Mesendoderm (in vitro differentiated cells): ENCODE results near the gene TLCD5.
A peak's percentile ranks its signal among the peaks of the same experiment; 100 is the strongest.

Source experiments
- DNase-seq: peaks from one replicate; pipeline ENCODE4 v3.0.0; 2013
- H2AK5ac ChIP-seq: 2 replicates; pipeline ENCODE4 v1.6.1; 2013; ENCODE audit warnings: low read length, inconsistent platforms
- H2BK120ac ChIP-seq: 2 replicates; pipeline ENCODE4 v1.6.1; 2013; ENCODE audit warnings: low read depth, mild to moderate bottlenecking, low read length, moderate library complexity, mixed read lengths
- H2BK15ac ChIP-seq: replicated peaks from 2 replicates; pipeline ENCODE4 v1.6.1; 2013; ENCODE audit warnings: low read depth, mild to moderate bottlenecking, moderate library complexity
- H2BK5ac ChIP-seq: 2 replicates; pipeline ENCODE4 v1.6.1; 2013; ENCODE audit warnings: low read length, inconsistent platforms
- H3K18ac ChIP-seq: 2 replicates; pipeline ENCODE4 v1.6.1; 2013; ENCODE audit warnings: mild to moderate bottlenecking, low read length, mixed read lengths
- H3K23ac ChIP-seq: one replicate; pipeline ENCODE4 v1.6.1; 2013; ENCODE audit warnings: low read length
- H3K27ac ChIP-seq: 2 replicates; pipeline ENCODE4 v1.5.1; 2013; ENCODE audit warnings: low read depth, mild to moderate bottlenecking, inconsistent platforms, low read length, moderate library complexity
- H3K27me3 ChIP-seq: 2 replicates; pipeline ENCODE4 v1.6.1; 2013; ENCODE audit warnings: low read length, control low read depth, mild to moderate bottlenecking, inconsistent platforms; ENCODE audit not compliant: insufficient read depth, poor library complexity
- H3K36me3 ChIP-seq: 2 replicates; pipeline ENCODE4 v1.6.1; 2013; ENCODE audit warnings: low read length, inconsistent platforms; ENCODE audit not compliant: control insufficient read depth, insufficient read depth
- H3K4ac ChIP-seq: one replicate; pipeline ENCODE4 v1.6.1; 2013; ENCODE audit warnings: low read depth, mild to moderate bottlenecking, low read length, moderate library complexity
- H3K4me1 ChIP-seq: 2 replicates; pipeline ENCODE4 v1.6.1; 2013; ENCODE audit warnings: low read depth, low read length, inconsistent platforms; ENCODE audit not compliant: control insufficient read depth
- H3K4me2 ChIP-seq: 2 replicates; pipeline ENCODE4 v1.6.1; 2013; ENCODE audit warnings: low read length
- H3K4me3 ChIP-seq: 2 replicates; pipeline ENCODE4 v1.5.1; 2013; ENCODE audit warnings: mild to moderate bottlenecking, low read length
- H3K56ac ChIP-seq: one replicate; pipeline ENCODE4 v1.6.1; 2013; ENCODE audit warnings: low read length
- H3K79me1 ChIP-seq: 2 replicates; pipeline ENCODE4 v1.6.1; 2013; ENCODE audit warnings: low read length, inconsistent platforms
- H3K79me2 ChIP-seq: 2 replicates; pipeline ENCODE4 v1.6.1; 2013; ENCODE audit warnings: mild to moderate bottlenecking, low read length; ENCODE audit not compliant: control insufficient read depth, insufficient read depth
- H3K9ac ChIP-seq: 2 replicates; pipeline ENCODE4 v1.6.1; 2013; ENCODE audit warnings: low read length, inconsistent platforms
- H4K5ac ChIP-seq: one replicate; pipeline ENCODE4 v1.6.1; 2013; ENCODE audit warnings: low read length
- H4K8ac ChIP-seq: one replicate; pipeline ENCODE4 v1.6.1; 2013; ENCODE audit warnings: low read depth, mild to moderate bottlenecking, control low read depth, low read length, moderate library complexity
- WGBS: extraction: QIAGEN DNeasy Blood & Tissue Kit; methylation state at CpG from one replicate; pipeline ENCODE4 v1.1.7; 2013; ENCODE audit warnings: low lambda C conversion rate, missing lambda C conversion rate; ENCODE audit not compliant: insufficient coverage; ENCODE audit errors: extremely low coverage; 5-methylcytosine and 5-hydroxymethylcytosine counted together

Gene TLCD5

DNA sequence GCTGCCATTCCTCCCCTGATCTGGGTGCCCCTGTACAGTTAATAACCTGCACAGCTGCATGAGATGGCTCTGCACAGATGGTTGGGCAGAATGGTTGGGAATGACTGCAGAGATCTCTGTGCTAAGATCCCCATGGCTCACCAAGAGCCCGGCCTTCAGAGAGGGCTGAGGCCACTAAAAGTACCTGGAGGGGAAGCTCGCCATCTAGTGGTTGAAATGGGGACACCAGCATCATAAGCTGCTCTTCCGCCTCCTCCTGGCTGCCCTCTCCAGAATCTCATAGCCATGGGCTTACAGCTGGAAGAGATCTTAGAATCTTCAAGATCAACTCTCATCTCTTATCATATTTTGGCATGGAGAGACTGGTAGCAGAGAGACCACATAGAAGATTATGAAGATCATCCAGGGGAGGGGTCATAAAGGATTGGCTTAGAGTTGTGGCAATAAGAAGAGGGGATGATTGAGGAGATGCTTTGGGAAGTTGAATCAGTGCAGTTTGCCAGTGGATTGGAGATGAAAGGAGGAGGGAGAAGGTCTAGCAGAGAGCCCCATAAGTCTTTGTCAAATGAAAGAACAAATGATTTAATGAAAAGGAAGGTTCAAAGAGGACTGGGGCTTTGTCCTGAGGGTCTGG is 22.0 kb upstream of the TLCD5 start:
- no CpG with 5 or more reads among the region's 3 CpGs for WGBS

GRCh38 chr11:120304526-120304925 is 20.6 kb upstream of the TLCD5 start:
- H3K36me3 ChIP-seq, result no peaks in the 10 kb centered on the region
- no peak overlapping the region for H2AK5ac ChIP-seq
- DNase-seq, result no peak
- no peak overlapping the region for H3K27ac ChIP-seq
- H3K27me3 ChIP-seq, result no peaks in the 10 kb centered on the region
- no peaks in the 10 kb centered on the region for H3K79me1 ChIP-seq
- H3K79me2 ChIP-seq, result no peaks in the 10 kb centered on the region
- no peak overlapping the region for H2BK15ac ChIP-seq
- H2BK120ac ChIP-seq, result no peak overlapping the region
- no peak overlapping the region for H3K23ac ChIP-seq
- H3K56ac ChIP-seq, result no peak overlapping the region
- H2BK5ac ChIP-seq, result no peak overlapping the region
- H3K18ac ChIP-seq, result no peak overlapping the region
- H3K4me1 ChIP-seq, result no peaks in the 10 kb centered on the region
- no peak overlapping the region for H4K5ac ChIP-seq
- no peak overlapping the region for H3K4me3 ChIP-seq
- no peak overlapping the region for H3K4ac ChIP-seq
- H3K9ac ChIP-seq, result no peak overlapping the region
- H4K8ac ChIP-seq, result no peak overlapping the region
- no peak overlapping the region for H3K4me2 ChIP-seq

More for the DNA sequence above, 22.0 kb upstream of the TLCD5 start:
- no peaks in the 10 kb centered on the region for H3K4me1 ChIP-seq
- H2BK120ac ChIP-seq, result no peak overlapping the region
- H2AK5ac ChIP-seq, result no peak overlapping the region
- no peak overlapping the region for H3K4me2 ChIP-seq
- peak; percentile 91 for DNase-seq
- no peak overlapping the region for H3K9ac ChIP-seq
- H2BK5ac ChIP-seq, result no peak overlapping the region
- H3K56ac ChIP-seq, result no peak overlapping the region
- H3K27me3 ChIP-seq, result no peaks in the 10 kb centered on the region
- no peak overlapping the region for H3K23ac ChIP-seq
- no peaks in the 10 kb centered on the region for H3K79me2 ChIP-seq
- no peaks in the 10 kb centered on the region for H3K79me1 ChIP-seq
- H3K27ac ChIP-seq, result no peak overlapping the region
- no peaks in the 10 kb centered on the region for H3K36me3 ChIP-seq
- H3K4ac ChIP-seq, result no peak overlapping the region
- H2BK15ac ChIP-seq, result no peak overlapping the region
- no peak overlapping the region for H4K8ac ChIP-seq
- H3K4me3 ChIP-seq, result no peak overlapping the region
- H4K5ac ChIP-seq, result no peak overlapping the region
- no peak overlapping the region for H3K18ac ChIP-seq

GRCh38 chr11:120305286-120305685 is 19.8 kb upstream of the TLCD5 start:
- Histone ChIP-seq H4K8ac (no peak overlapping the region), H3K56ac (no peak overlapping the region), H3K4me3 (no peak overlapping the region), H3K4me1 (no peaks in the 10 kb centered on the region), H3K18ac (no peak overlapping the region), H3K79me1 (no peaks in the 10 kb centered on the region), H2AK5ac (no peak overlapping the region), H3K23ac (no peak overlapping the region), H3K27ac (no peak overlapping the region), H2BK15ac (no peak overlapping the region), H3K9ac (no peak overlapping the region), H3K79me2 (no peaks in the 10 kb centered on the region), H3K36me3 (no peaks in the 10 kb centered on the region), H3K4ac (no peak overlapping the region), H3K27me3 (no peaks in the 10 kb centered on the region), H3K4me2 (no peak overlapping the region), H2BK120ac (no peak overlapping the region), H4K5ac (no peak overlapping the region), H2BK5ac (no peak overlapping the region)
- DNase-seq, result no peak
- no CpG with 5 or more reads among the region's 12 CpGs for WGBS

DNA sequence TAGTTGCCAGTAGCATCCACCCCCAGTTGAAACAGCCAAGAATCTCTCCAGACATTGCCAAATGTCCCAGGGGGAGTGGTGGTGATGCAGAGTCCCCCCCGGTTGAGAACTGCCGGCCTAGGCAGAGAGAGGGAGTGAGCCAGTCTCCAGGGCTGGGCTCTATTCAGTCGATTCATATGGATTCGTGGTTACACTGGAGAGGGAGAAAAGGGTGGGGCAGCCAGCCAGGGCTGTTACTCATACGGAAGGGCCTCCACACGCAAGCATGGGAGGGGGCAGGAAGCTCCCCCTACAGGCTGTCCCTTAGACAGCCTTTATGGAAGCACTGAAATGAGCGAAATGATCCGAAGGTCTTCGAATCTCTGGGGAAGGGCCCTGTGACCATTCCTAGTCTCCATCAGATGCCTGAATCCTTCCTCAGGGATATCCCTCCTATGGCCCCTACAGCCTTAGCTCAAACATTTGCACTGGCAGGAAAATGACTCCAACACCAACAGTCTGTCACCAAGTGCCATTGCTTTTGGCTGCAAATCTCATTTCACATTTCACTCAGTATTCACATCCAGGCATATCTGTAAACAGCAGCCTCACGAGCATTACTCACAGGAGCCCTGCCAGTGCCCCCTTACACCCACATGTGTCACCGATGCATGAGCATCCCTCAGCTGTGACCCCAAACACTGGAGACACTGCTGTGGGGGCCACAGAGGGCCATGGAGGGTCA is 18.4 kb upstream of the TLCD5 start:
- Histone ChIP-seq H3K23ac (no peak overlapping the region), H3K4me2 (no peak overlapping the region), H3K18ac (no peak overlapping the region), H2BK120ac (no peak overlapping the region), H3K79me2 (no peaks in the 10 kb centered on the region), H3K56ac (peak overlapping the region; percentile 12), H2BK15ac (no peak overlapping the region), H3K27me3 (no peaks in the 10 kb centered on the region), H2AK5ac (no peak overlapping the region), H3K4ac (no peak overlapping the region), H3K4me3 (no peak overlapping the region), H3K36me3 (no peaks in the 10 kb centered on the region), H3K4me1 (no peaks in the 10 kb centered on the region), H4K5ac (no peak overlapping the region), H3K79me1 (no peaks in the 10 kb centered on the region), H2BK5ac (no peak overlapping the region), H4K8ac (no peak overlapping the region), H3K9ac (no peak overlapping the region), H3K27ac (no peak overlapping the region)
- no CpG with 5 or more reads among the region's 11 CpGs for WGBS
- DNase-seq, result peak; percentile 78

DNA sequence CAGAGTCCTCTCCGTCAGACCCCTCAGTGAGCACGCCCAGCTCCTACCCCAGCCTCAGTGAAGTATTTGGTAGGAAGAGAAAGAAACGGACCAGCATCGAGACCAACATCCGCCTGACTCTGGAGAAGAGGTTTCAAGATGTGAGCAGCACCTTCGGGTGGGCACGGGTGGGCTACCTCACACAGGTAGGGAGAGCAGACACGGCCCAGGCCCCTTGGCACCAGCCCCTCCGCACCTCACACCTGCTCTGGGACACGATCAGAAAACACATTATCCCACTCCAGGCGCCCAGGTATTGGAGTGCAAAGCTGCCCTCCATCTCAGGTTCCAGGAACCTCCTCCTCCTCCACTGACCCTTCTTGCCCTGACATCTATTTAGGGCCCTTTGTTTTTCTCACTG is 17.6 kb upstream of the TLCD5 start:
- Histone ChIP-seq H2BK15ac (no peak overlapping the region), H3K79me1 (no peaks in the 10 kb centered on the region), H3K27me3 (no peaks in the 10 kb centered on the region), H3K56ac (no peak overlapping the region), H3K27ac (no peak overlapping the region), H3K4me3 (no peak overlapping the region), H2AK5ac (no peak overlapping the region), H3K4me2 (no peak overlapping the region), H2BK120ac (no peak overlapping the region), H3K4me1 (no peaks in the 10 kb centered on the region), H4K8ac (no peak overlapping the region), H3K36me3 (no peaks in the 10 kb centered on the region), H2BK5ac (no peak overlapping the region), H4K5ac (no peak overlapping the region), H3K23ac (no peak overlapping the region), H3K9ac (no peak overlapping the region), H3K4ac (no peak overlapping the region), H3K18ac (no peak overlapping the region), H3K79me2 (no peaks in the 10 kb centered on the region)
- DNase-seq, result no peak
- no CpG with 5 or more reads among the region's 11 CpGs for WGBS

DNA sequence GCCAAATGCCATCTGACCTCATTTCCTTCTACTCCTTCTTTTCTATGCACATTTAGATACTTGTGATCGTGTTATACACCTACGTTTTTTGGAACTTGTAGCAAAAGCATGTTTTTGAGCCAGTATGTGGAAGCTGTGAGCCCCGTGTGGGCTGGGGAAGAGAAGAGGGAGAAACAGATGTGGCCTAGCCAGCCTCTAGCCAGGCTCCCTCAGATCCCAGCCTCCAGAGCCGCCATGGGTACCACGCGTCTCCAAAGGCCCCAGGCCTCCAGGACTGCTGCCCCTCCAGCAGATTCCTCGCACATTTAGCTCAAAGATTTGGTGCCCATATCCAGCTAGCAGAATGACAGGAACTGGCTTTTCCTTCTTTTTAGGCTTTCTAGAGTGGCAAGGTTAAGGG is 17.0 kb upstream of the TLCD5 start:
- no CpG with 5 or more reads among the region's 7 CpGs for WGBS
- H2BK15ac ChIP-seq, result no peak overlapping the region
- H3K36me3 ChIP-seq, result no peaks in the 10 kb centered on the region
- no peak overlapping the region for H2BK5ac ChIP-seq
- no peak overlapping the region for H3K27ac ChIP-seq
- H3K4me3 ChIP-seq, result no peak overlapping the region
- no peak overlapping the region for H3K56ac ChIP-seq
- no peaks in the 10 kb centered on the region for H3K79me1 ChIP-seq
- H3K4me1 ChIP-seq, result no peaks in the 10 kb centered on the region
- DNase-seq, result no peak
- no peak overlapping the region for H3K9ac ChIP-seq
- no peak overlapping the region for H3K23ac ChIP-seq
- no peaks in the 10 kb centered on the region for H3K79me2 ChIP-seq
- no peak overlapping the region for H4K5ac ChIP-seq
- H3K4me2 ChIP-seq, result no peak overlapping the region
- H3K4ac ChIP-seq, result no peak overlapping the region
- H2AK5ac ChIP-seq, result no peak overlapping the region
- H3K27me3 ChIP-seq, result no peaks in the 10 kb centered on the region
- no peak overlapping the region for H2BK120ac ChIP-seq
- H3K18ac ChIP-seq, result no peak overlapping the region
- H4K8ac ChIP-seq, result no peak overlapping the region
